HCT116 (cell line): ENCODE results near the gene CDC42EP1. TPM values are rescaled to one million over a fixed set of nuclear protein-coding genes. Genes with fewer than 3 reads are reported as not detected.

Source experiments
- ATAC-seq: fragments of 200-7000 bp; cut with Tn5 transposase; 2 replicates; pipeline ENCODE4 v1.9.1; 2020; ENCODE audit warnings: mild to moderate bottlenecking, moderate library complexity
- BruUV-seq: library from RNA; stranded (reverse); fragments of 400-500 nt; replicated peaks from 2 replicates; lab custom pipeline; 2021; lab: Mats Ljungman, UMichigan
- CTCF ChIA-PET: fragments of 300-600 bp; sonication (Branson Sonifier 250); formaldehyde crosslinking; loops from one replicate; lab custom pipeline; 2021; ENCODE audit warnings: antibody characterized with exemption; lab: Charles Lee
- POLR2A ChIA-PET: fragments of 300-600, 350-600 bp; sonication (Branson Sonifier 250); formaldehyde crosslinking; loops from one replicate; lab custom pipeline; 2021; ENCODE audit warnings: antibody characterized with exemption; lab: Charles Lee
- RAD21 ChIA-PET, 2 experiments: fragments of 300-600 bp; sonication (Branson Sonifier 250); formaldehyde crosslinking; loops; one replicate each; lab custom pipeline; 2023; ENCODE audit warnings: low total read pairs in 2 of 2; ENCODE audit not compliant: uncharacterized antibody in 2 of 2, unreplicated experiment in 2 of 2, low non-redundant PET in 1 of 2; lab: Charles Lee
- DNase-seq: peaks from one replicate; pipeline ENCODE4 v3.0.0-alpha.2; 2010; ENCODE audit warnings: low read depth, low spot score
- H2AFZ ChIP-seq: fragments of 200-600 bp; shearing (Covaris generic), sonication (generic); 2 replicates; pipeline ENCODE4 v1.6.1; 2017; ENCODE audit warnings: low read depth, mixed run types, mixed read lengths, antibody characterized with exemption, low read length; ENCODE audit not compliant: poor library complexity, severe bottlenecking
- H3K27ac ChIP-seq: 2 replicates; pipeline ENCODE4 v1.5.1; 2012; ENCODE audit warnings: low read depth, low read length
- H3K27me3 ChIP-seq: fragments of 200-600 bp; sonication (generic); 2 replicates; pipeline ENCODE4 v1.6.1; 2016; ENCODE audit warnings: mixed run types, low read length, mixed read lengths; ENCODE audit not compliant: insufficient read depth
- H3K36me3 ChIP-seq, 2 experiments: fragments of 200-500 bp in 1 of 2; fragments of 200-600 bp in 1 of 2; sonication (Bioruptor generic) in 1 of 2; sonication (generic) in 1 of 2; 2 replicates each; pipeline versions ENCODE4 v1.5.1 to v1.6.1; 2014 to 2016; ENCODE audit warnings: low read length in 2 of 2, inconsistent platforms in 1 of 2, mixed read lengths in 1 of 2, mixed run types in 1 of 2; ENCODE audit not compliant: insufficient read depth in 2 of 2, control insufficient read depth in 1 of 2
- H3K4me1 ChIP-seq, 2 experiments: fragments of 200-600 bp in 1 of 2; sonication (generic) in 1 of 2; 2 replicates each; pipeline versions ENCODE4 v1.5.1 to v1.6.1; 2012 to 2017; ENCODE audit warnings: low read length in 2 of 2, inconsistent platforms in 1 of 2, mild to moderate bottlenecking in 1 of 2, mixed read lengths in 1 of 2, mixed run types in 1 of 2, moderate library complexity in 1 of 2; ENCODE audit not compliant: insufficient read depth in 2 of 2, control insufficient read depth in 1 of 2
- H3K4me2 ChIP-seq: fragments of 200-600 bp; sonication (generic); 2 replicates; pipeline ENCODE4 v1.6.1; 2017; ENCODE audit warnings: mixed run types, low read length, mixed read lengths
- H3K4me3 ChIP-seq, 2 experiments: fragments of 200-600 bp in 1 of 2; sonication (generic) in 1 of 2; replicated peaks in 1 of 2; 2 replicates each; pipeline ENCODE4 v1.5.1; 2011 to 2016; ENCODE audit warnings: low read length in 2 of 2, control low read depth in 1 of 2, low read depth in 1 of 2, mild to moderate bottlenecking in 1 of 2, mixed read lengths in 1 of 2, mixed run types in 1 of 2
- H3K79me2 ChIP-seq: fragments of 200-600 bp; sonication (generic); 2 replicates; pipeline ENCODE4 v1.6.1; 2017; ENCODE audit warnings: mild to moderate bottlenecking, mixed run types, low read length, moderate library complexity, mixed read lengths; ENCODE audit not compliant: insufficient read depth
- H3K9ac ChIP-seq: fragments of 200-600 bp; sonication (generic); 2 replicates; pipeline ENCODE4 v1.6.1; 2016; ENCODE audit warnings: low read length, mixed read lengths
- H3K9me2 ChIP-seq: fragments of 200-600 bp; sonication (generic), shearing (Covaris generic); 2 replicates; pipeline ENCODE4 v1.6.1; 2017; ENCODE audit warnings: mixed run types, mild to moderate bottlenecking, moderate library complexity; ENCODE audit not compliant: insufficient read depth
- H3K9me3 ChIP-seq, 2 experiments: fragments of 200-500 bp in 1 of 2; fragments of 200-600 bp in 1 of 2; sonication (Bioruptor generic) in 1 of 2; sonication (generic) in 1 of 2; 2 replicates each; pipeline ENCODE4 v1.6.1; 2014 to 2017; ENCODE audit warnings: low read length in 2 of 2, mixed read lengths in 2 of 2, inconsistent platforms in 1 of 2, low read depth in 1 of 2, mild to moderate bottlenecking in 1 of 2, mixed run types in 1 of 2, moderate library complexity in 1 of 2; ENCODE audit not compliant: control insufficient read depth in 1 of 2, insufficient read depth in 1 of 2
- H4K20me1 ChIP-seq: fragments of 200-600 bp; sonication (generic), shearing (Covaris generic); 2 replicates; pipeline ENCODE4 v1.6.1; 2017; ENCODE audit warnings: mixed run types, mild to moderate bottlenecking, moderate library complexity; ENCODE audit not compliant: insufficient read depth
- CBX3 ChIP-seq: IDR thresholded peaks from 2 replicates; pipeline ENCODE4 v1.6.1; 2012; ENCODE audit warnings: low read depth
- CEBPB ChIP-seq: IDR thresholded peaks from 2 replicates; pipeline ENCODE4 v1.6.1; 2012; ENCODE audit warnings: low read depth
- CTCF ChIP-seq, 3 experiments: fragments of 200-600 bp in 1 of 3; sonication (generic) in 1 of 3; IDR thresholded peaks in 2 of 3; conservative IDR thresholded peaks in 1 of 3; 2 replicates each; pipeline ENCODE4 v1.5.1; 2012 to 2017; ENCODE audit warnings: low read depth in 2 of 3, low read length in 2 of 3, antibody characterized with exemption in 1 of 3, borderline replicate concordance in 1 of 3, control low read depth in 1 of 3, mild to moderate bottlenecking in 1 of 3, mixed read lengths in 1 of 3, mixed run types in 1 of 3, moderate library complexity in 1 of 3; ENCODE audit not compliant: insufficient read depth in 1 of 3
- EGR1 ChIP-seq: IDR thresholded peaks from 2 replicates; pipeline ENCODE4 v1.6.1; 2012; ENCODE audit warnings: low read depth
- EZH2phosphoT487 ChIP-seq: fragments of 200-600 bp; IDR thresholded peaks from 2 replicates; pipeline ENCODE4 v1.6.1; 2018; ENCODE audit warnings: antibody characterized with exemption, borderline replicate concordance
- JUND ChIP-seq: IDR thresholded peaks from 2 replicates; pipeline ENCODE4 v1.6.1; 2012
- POLR2AphosphoS5 ChIP-seq: IDR thresholded peaks from 2 replicates; pipeline ENCODE4 v1.6.1; 2011; ENCODE audit warnings: mild to moderate bottlenecking, low read depth, low read length, moderate library complexity
- SIN3A ChIP-seq: IDR thresholded peaks from 2 replicates; pipeline ENCODE4 v1.6.1; 2012; ENCODE audit warnings: low read depth
- SP1 ChIP-seq: IDR thresholded peaks from 2 replicates; pipeline ENCODE4 v1.6.1; 2012; ENCODE audit warnings: low read depth
- SRF ChIP-seq: IDR thresholded peaks from 2 replicates; pipeline ENCODE4 v1.6.1; 2012; ENCODE audit warnings: low read depth
- YY1 ChIP-seq: IDR thresholded peaks from 2 replicates; pipeline ENCODE4 v1.6.1; 2011; ENCODE audit warnings: low read length, low read depth, moderate library complexity, mild to moderate bottlenecking; ENCODE audit not compliant: insufficient replicate concordance; ENCODE audit errors: extremely low read depth
- ZFX ChIP-seq: fragments of 450-650 bp; IDR thresholded peaks from 2 replicates; pipeline ENCODE4 v1.6.1; 2017
- intact Hi-C: fragments of 100-400 bp; cut with micrococcal nuclease; formaldehyde crosslinking; loops from 2 replicates; pipeline ENCODE4 v1.10.0; 2022
- total RNA-seq: library from RNA; stranded (reverse); gene quantifications from one replicate; pipeline ENCODE4 v1.2.1, GENCODE V29; 2021; ENCODE audit not compliant: unreplicated experiment

Gene CDC42EP1
- total RNA-seq, 1 experiment from 2014 or later: 160 TPM

DNA sequence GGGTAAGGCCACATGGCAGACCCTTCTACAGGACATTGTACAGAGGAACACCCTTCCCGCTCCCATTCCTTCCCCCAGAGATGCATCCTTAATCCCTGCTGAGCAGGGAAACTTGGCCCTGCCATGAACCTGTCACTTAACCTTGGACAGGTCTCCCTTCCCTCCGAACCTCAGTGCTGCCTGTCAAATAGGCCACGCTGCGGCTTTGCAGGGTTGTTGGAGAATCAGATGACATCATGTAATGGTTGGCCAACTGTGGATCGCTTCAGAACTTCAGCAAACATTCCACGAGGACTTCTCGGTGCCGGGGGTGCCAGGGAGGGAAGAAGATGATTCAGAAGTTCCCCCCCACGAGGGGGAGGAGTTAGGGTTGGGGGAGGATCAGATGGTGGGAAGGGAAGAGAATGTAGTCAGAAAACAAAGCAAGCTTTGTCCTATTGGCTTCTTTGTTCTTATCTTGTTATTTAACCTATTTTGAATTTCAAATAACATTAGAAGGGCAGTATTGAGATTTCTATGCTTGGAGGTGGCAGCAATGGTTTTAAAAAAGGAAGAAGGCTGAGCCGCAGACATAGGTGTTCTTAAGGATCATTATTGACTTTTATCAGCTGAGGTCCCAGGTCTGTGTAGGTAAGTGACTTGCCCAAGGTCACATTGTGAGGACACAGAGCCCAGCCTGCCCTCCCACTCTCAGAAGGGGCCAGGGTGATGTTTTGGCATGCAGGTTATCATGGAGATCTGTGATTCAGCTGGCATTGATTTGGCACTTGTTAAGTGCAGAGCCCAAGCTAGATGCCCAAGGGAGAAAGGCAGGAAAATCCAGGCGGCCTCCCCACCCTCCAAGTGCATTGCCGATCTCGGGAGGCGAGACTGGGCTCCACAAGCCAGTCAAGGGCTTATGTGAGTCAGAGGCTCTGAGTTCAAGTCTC lies 3.1 kb downstream of the CDC42EP1 start:
- Histone ChIP-seq H3K4me3 (peak overlapping the region; percentile 82 to 90), H3K9ac (peak overlapping the region; percentile 95), H3K9me2 (no peaks in the 10 kb centered on the region), H3K9me3 (no peaks in the 10 kb centered on the region), H4K20me1 (peaks cover 6% of the 10 kb centered on the region; the same call in 1 of the 2 replicates), H3K36me3 (peaks cover 3 to 43% of the 10 kb centered on the region in 2 experiments; a peak in 1 of 4 replicates), H3K4me1 (peaks cover 63 to 81% of the 10 kb centered on the region in 2 experiments), H2AFZ (no peak overlapping the region), H3K27ac (peak overlapping the region; percentile 99), H3K79me2 (peaks cover 76% of the 10 kb centered on the region), H3K4me2 (peak overlapping the region; percentile 91), H3K27me3 (no peaks in the 10 kb centered on the region)
- ChIA-PET RAD21 (no interaction called here), CTCF (interaction anchor here (0.7 to 10.7 kb wide), 6 partner anchors 18 to 247 kb away, joined by 3 to 238 read pairs (median 5); no protein-coding TSS in a partner anchor), POLR2A (interaction anchor here (0.6 to 3.6 kb wide), 4 partner anchors 18 to 245 kb away, joined by 3 to 21 read pairs (median 3); partner anchors contain the start of gene GGA1)
- no TSS peak for BruUV-seq
- peak; percentile 3; the same call in 1 of the 2 replicates for ATAC-seq
- intact Hi-C loops: no loop called here
- TF ChIP-seq POLR2AphosphoS5 (peak; percentile 45; the same call in 1 of the 2 replicates), JUND (no peak), SP1 (no peak)
- DNase-seq: peak; percentile 57

DNA sequence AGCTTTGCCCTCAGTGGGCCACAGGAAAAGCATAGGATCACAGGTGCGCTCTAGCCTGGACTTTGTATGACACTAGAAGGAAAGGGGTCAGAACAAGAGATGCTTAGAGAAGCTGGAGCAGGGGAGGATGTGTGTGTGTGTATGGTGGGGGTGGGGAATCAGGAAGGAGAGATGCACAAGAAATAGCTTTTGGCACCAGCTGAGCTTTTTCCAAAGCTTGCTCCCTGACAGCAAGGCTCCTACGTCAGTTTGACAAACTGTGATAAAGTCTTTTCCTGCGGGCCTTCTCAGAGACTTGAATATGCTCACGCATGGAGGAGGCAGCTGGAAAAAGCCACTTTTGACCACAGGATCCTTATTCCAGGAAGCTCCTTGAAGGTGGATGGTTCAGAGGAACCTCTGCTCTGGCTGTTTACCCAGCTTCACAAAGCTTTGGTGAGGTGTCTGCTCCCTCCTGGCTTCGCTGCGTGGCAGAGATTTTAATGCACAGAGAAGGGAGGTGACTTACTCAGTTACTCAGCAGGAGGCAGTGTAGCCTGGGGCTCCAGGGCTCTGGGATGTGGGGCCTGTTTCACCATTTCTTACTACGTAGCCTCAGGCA lies 3.9 kb downstream of the CDC42EP1 start:
- Histone ChIP-seq H3K4me3 (0 out of 4 replicates have a peak overlapping the region, but pooled peaks of 1 of the 2 experiments have one; percentile 82), H3K9me2 (no peaks in the 10 kb centered on the region), H4K20me1 (peaks cover 6% of the 10 kb centered on the region; the same call in 1 of the 2 replicates), H3K27ac (peak overlapping the region; percentile 99), H3K4me1 (peaks cover 66 to 86% of the 10 kb centered on the region in 2 experiments), H3K79me2 (peaks cover 76% of the 10 kb centered on the region), H3K27me3 (no peaks in the 10 kb centered on the region), H3K9me3 (no peaks in the 10 kb centered on the region), H3K36me3 (peaks cover 3 to 45% of the 10 kb centered on the region in 2 experiments; a peak in 1 of 4 replicates), H3K9ac (peak overlapping the region; percentile 95), H2AFZ (no peak overlapping the region), H3K4me2 (peak overlapping the region; percentile 91)
- ATAC-seq (no peak), DNase-seq (no peak)
- no peak for TF ChIP-seq CEBPB
- TF ChIP-seq YY1: no peak
- TF ChIP-seq SRF: no peak
- TF ChIP-seq ZFX: no peak
- TF ChIP-seq CBX3: no peak
- TF ChIP-seq CTCF (IDR thresholded peaks at IDR 0.05 in 2 of 3, conservative IDR thresholded peaks at IDR 0.05 in 1 of 3; ENCODE audit: borderline replicate concordance in 1 of 3, insufficient read depth in 1 of 3, low read depth in 2 of 3, low read length in 2 of 3): no peak
- no peak for TF ChIP-seq EGR1
- TF ChIP-seq SIN3A: no peak
- no peak for TF ChIP-seq EZH2phosphoT487
- POLR2A ChIA-PET: interaction anchor here (0.8 to 3.6 kb wide), 3 partner anchors 18 to 45 kb away, joined by 3 to 21 read pairs (median 3); partner anchors contain the start of gene GGA1
- intact Hi-C loops: no loop called here
- CTCF ChIA-PET: interaction anchor here (0.7 to 10.7 kb wide), 5 partner anchors 19 to 304 kb away, joined by 3 to 238 read pairs (median 3); no protein-coding TSS in a partner anchor
- BruUV-seq: no TSS peak
- RAD21 ChIA-PET: no interaction called here
